ENCODE measurements around the gene PCNX2. TPM values are rescaled to one million over a fixed set of nuclear protein-coding genes. Genes with fewer than 3 reads are reported as not detected.
"Not testable (repeated sequence)": the region's sequence is repeated elsewhere in the genome, so short reads cannot be mapped to it uniquely, and the experiment has no call there.

Gene PCNX2
- total and polyA plus RNA-seq, 2 of the 8 experiments (the other 6 are each of a cell fraction or from before 2014, with no cell fraction given), result 46.1 to 57.6 TPM

DNA sequence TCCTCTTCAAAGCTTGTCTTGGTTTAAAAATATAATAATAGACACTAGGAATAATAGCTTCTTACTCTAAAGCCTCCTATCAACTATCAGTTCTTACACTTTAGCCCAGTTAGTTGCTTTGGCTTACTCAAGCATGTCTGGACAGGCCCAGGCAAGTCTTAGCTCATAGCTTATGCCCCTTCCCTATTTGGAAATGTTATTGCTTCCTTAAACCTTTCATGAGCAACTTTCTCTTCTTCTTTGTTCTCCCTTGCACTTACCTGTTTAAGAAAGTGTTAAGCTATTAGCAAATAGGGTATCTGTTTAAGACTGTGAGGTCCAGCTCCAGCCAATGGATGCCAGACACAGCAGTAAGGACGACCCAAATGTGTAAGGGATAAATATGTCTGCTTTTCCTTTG, 115.9 kb downstream of the PCNX2 start:
- H3K23ac ChIP-seq (ENCODE audit: insufficient read length); H3K27me3 ChIP-seq (replicated peaks in 1 of 4; ENCODE audit: control insufficient read depth in 3 of 4, extremely low read depth in 1 of 4, insufficient read depth in 3 of 4, low read length in 3 of 4); H3K9me3 ChIP-seq (ENCODE audit: insufficient read depth in 2 of 2, low read depth in 1 of 2, low read length in 1 of 2); H4K8ac ChIP-seq (ENCODE audit: extremely low read depth, insufficient read depth, low read length); H3K18ac ChIP-seq (ENCODE audit: extremely low read depth, low read length); H3K14ac ChIP-seq (ENCODE audit: insufficient read length); H4K20me1 ChIP-seq (replicated peaks in 1 of 2; ENCODE audit: control insufficient read depth in 1 of 2, insufficient read depth in 2 of 2, low read length in 2 of 2); H3K56ac ChIP-seq (replicated peaks; ENCODE audit: insufficient read length, low read depth, low read length); H3K4me2 ChIP-seq (ENCODE audit: insufficient read depth in 1 of 2, low read depth in 2 of 2, low read length in 2 of 2); CTCF ChIA-PET (ENCODE audit: partially characterized antibody); H2BK20ac ChIP-seq (ENCODE audit: low read length); H2AK5ac ChIP-seq (ENCODE audit: low read depth, low read length); H3K9ac ChIP-seq (replicated peaks in 1 of 4; ENCODE audit: extremely low read depth in 1 of 4, low read depth in 3 of 4, low read length in 3 of 4); H3K23me2 ChIP-seq (ENCODE audit: low read depth, low read length); H2BK15ac ChIP-seq (ENCODE audit: low read length); H4K5ac ChIP-seq (ENCODE audit: insufficient read length, low read depth, low read length); H3K79me2 ChIP-seq (ENCODE audit: control insufficient read depth in 1 of 2, insufficient read depth in 2 of 2, low read length in 2 of 2); DNase-seq (ENCODE audit: low read depth in 1 of 2, low spot score in 2 of 2); H4K91ac ChIP-seq (replicated peaks; ENCODE audit: insufficient read length, low read length); FAIRE-seq; H3K4me1 ChIP-seq (replicated peaks in 1 of 4; ENCODE audit: control insufficient read depth in 3 of 4, insufficient read depth in 4 of 4, low read length in 3 of 4); H3K4ac ChIP-seq (replicated peaks; ENCODE audit: insufficient read length, low read depth, low read length); H3K79me1 ChIP-seq (ENCODE audit: low read depth, low read length); H3K27ac ChIP-seq (ENCODE audit: low read depth, low read length); H2BK12ac ChIP-seq (ENCODE audit: low read depth, low read length); H3K4me3 ChIP-seq (ENCODE audit: extremely low read depth in 1 of 4, insufficient read depth in 2 of 4, low read depth in 3 of 4, low read length in 4 of 4); H2BK120ac ChIP-seq (replicated peaks; ENCODE audit: low read depth, low read length); H2AFZ ChIP-seq (ENCODE audit: low read length): not testable (repeated sequence)
- POLR2A ChIA-PET (ENCODE audit: partially characterized antibody), result interaction anchor here (1.2 kb wide), 1 partner anchor 107 kb away, joined by 3 read pairs; no protein-coding TSS in a partner anchor
- Histone ChIP-seq H2BK5ac (ENCODE audit: low read depth, low read length) (peak overlapping the region; percentile 83; the same call in 1 of the 2 replicates), H3K36me3 (ENCODE audit: control insufficient read depth in 2 of 4, insufficient read depth in 4 of 4, low read length in 3 of 4) (peaks cover 8 to 50% (median 28%) of the 10 kb centered on the region in 4 experiments; a peak in 7 of 8 replicates)
- 71% methylated on average over 1 of the region's 1 CpG; no CpG with 5 or more reads in 1 of the 2 experiments for WGBS, 2 experiments (ENCODE audit: extremely low coverage in 1 of 2, insufficient coverage in 1 of 2, insufficient read length in 1 of 2, insufficient replicate concordance in 2 of 2, low coverage in 1 of 2, low lambda C conversion rate in 2 of 2, missing lambda C conversion rate in 1 of 2)
